Measurements from ENCODE around the gene MOSMO.

DNA sequence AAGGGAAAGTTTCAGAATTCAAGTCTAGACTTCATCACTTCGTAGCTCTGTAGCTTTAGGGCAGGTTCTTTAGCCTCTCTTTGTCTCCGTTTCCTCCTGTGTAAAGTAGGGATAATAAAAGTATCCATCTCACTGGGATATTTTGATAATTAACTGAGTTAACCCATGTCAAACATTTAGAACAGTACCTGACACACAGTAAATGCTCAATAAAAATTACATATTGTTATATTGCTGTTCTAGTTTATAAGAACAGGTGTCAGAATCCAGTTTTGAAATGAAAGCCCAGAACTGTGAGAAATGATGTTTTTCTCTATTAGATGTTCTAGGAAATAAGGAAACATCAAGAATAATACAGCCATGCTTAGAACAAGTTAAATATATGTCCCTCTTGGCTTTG lies 4.3 kb downstream of the MOSMO start:
- TF ChIP-seq, protein P1, sequence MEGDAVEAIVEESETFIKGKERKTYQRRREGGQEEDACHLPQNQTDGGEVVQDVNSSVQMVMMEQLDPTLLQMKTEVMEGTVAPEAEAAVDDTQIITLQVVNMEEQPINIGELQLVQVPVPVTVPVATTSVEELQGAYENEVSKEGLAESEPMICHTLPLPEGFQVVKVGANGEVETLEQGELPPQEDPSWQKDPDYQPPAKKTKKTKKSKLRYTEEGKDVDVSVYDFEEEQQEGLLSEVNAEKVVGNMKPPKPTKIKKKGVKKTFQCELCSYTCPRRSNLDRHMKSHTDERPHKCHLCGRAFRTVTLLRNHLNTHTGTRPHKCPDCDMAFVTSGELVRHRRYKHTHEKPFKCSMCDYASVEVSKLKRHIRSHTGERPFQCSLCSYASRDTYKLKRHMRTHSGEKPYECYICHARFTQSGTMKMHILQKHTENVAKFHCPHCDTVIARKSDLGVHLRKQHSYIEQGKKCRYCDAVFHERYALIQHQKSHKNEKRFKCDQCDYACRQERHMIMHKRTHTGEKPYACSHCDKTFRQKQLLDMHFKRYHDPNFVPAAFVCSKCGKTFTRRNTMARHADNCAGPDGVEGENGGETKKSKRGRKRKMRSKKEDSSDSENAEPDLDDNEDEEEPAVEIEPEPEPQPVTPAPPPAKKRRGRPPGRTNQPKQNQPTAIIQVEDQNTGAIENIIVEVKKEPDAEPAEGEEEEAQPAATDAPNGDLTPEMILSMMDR (IDR thresholded peaks at IDR 0.05) = no peak
- TF ChIP-seq EP300 (IDR thresholded peaks at IDR 0.05) = no peak
